Endometrium (tissue), 2 donors: ENCODE results near the gene C22orf42.
"Not testable (repeated sequence)": the region's sequence is repeated elsewhere in the genome, so short reads cannot be mapped to it uniquely, and the experiment has no call there.

Experiments
- FAIRE-seq: peaks from 2 replicates; lab custom pipeline; 2012; peaks lifted over from hg19 to GRCh38; lab: Jason Lieb, UNC
- donor health status: control.
- donor health status: control.

C22orf42 gene, protein sequence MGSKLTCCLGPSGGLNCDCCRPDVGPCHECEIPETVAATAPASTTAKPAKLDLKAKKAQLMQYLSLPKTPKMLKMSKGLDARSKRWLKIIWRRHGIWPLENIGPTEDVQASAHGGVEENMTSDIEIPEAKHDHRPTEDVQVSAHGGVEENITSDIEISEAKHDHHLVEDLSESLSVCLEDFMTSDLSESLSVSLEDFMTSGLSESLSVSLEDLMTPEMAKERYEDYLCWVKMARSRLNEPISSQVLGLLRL

GRCh38 chr22:32158712-32159533, at the start of gene C22orf42:
Gene C22orf42 (minus strand): TSS chr22:32159303. CDS start chr22:32159215, 88 bp downstream.
- no peak for FAIRE-seq

- FAIRE-seq: no peak
Measured at GRCh38 chr22:32208681-32209080, 49.6 kb upstream of the C22orf42 start.

- FAIRE-seq: no peak
Measured at GRCh38 chr22:32207971-32208480, 48.9 kb upstream of the C22orf42 start.

DNA sequence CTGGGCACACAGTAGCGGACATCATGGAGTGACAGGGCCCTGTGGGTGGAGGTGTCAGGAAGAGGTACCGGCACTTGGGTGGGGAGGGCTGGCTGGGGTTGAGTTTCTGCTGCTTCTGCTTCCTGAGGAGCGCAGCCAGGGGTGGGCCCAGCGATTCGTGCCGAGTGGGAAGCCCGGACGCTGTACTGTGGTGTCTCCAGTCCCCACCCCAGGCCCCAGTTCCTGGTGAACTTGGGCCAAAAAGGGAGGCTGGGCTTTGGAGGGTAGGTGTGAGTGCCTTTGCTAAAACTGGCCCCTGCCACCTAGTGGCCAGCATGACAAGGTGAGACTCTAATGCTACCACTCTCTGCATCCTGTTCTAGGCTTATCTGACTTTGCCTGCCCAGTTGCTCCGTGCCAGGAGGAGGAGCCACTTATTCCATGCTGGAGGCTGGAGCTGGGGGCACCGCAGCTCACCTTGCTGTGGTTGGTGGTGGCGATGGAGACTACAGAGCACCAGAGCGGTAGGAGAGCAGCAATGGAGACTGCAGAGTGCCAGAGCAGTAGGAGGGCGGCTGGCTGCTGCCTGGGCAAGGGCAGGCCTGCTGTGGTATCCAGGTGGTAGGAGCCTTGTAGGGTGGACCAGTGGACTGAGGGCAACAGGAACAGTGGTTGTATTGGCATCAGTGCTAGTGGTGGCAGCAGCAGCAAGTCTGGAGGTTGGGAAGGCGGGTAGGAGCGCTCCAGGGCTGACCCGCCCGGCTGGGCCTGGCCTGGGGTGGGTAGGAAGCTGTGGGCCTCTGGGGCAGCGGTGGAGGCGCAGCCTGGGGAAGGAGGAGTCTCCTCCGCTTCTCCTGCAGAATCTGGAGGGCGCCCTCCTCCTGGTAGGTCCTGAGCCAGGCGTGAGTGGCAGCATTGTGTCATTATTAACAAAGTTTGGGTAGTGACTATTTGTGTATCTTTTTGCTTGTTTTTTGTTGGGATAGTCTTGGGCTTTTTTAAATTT, 48.0 kb upstream of the C22orf42 start:
- no peak for FAIRE-seq

GRCh38 chr22:32205974-32206773, 47.1 kb upstream of the C22orf42 start:
- no peak for FAIRE-seq

DNA sequence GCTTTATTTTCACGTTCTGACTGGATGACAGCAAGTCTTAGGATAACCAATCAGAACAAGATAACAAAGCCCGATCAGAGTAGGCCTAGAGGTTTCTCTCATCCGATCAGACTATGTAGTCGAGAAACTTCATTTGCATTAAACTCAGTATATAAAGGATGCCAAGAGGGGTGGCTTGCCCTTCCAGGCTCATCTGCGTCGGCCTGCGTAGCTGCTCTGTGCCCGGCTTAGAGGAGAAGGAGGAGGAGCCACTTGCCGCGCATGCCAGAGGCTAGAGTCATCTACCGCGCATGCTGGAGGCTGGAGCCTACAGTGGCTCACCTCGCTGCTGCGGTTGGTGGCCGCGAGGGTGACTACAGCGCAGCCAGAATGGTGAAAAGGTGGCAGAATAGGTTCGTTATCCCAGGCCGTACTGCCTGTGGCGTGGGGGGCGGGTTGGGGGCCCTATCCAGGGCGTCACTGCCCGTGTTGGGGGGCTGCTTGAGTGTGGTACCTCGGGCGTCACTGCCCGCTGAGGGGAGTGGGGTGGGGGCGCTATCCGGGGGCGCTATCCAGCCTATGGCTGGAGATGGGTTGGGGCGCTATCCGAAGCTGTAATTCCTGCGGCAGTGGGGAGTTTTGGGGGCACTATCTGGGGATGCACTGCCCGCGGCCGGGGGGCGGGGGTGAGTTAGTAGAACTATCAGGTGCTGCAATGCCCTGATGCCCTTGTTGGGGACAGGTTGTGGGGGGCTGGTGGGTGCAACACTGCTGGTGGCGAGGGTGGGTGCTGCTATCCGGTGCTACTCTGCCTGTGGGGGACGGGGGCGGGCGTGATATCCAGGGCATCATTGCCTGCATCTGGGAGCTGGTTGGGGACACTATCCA, 46.0 kb upstream of the C22orf42 start, which contains the start of gene RFPL2:
RFPL2 (minus strand) TSS at position 218 of the 867 bp plus-strand sequence. CDS start 2,622 bp downstream, outside the sequence.
- FAIRE-seq: no peak

DNA sequence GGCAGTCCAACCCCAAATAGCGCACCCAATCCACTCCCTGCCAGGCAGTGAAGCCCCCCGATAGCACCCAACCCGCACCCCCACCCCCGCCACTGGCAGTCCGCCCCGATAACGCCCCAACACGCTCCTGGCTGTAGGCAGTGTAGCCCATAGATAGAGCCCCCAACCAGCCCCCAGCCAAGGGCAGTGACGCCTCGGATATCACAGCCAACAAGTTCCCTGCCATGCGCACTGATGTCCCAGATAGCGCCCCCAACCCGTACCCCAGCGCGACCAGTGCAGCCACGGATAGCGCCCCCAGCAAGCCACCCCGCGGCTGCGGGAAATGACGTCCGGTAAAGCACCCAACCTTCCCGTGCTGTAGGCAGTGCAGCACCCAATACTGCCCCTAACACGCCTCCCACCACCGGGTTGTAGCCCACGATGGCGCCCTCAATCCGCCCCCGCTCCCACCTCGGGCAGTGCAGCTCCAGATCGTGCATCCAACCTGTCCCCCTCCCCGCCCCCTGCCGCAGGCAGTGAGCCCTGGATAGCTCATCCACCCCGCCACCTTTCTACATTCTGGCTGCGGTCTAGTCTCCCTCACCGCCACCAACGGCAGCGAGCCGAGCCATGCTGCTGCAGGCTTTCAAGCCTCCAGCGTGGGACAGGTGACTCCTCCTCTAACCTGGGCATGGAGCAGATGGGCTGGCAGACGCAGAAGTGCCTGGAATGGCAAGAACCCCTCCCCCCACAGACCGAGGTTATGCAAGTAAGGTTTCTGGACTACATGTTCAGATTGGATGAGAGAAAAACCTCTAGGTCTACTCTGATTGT, 45.1 kb upstream of the C22orf42 start:
- FAIRE-seq: no peak

DNA sequence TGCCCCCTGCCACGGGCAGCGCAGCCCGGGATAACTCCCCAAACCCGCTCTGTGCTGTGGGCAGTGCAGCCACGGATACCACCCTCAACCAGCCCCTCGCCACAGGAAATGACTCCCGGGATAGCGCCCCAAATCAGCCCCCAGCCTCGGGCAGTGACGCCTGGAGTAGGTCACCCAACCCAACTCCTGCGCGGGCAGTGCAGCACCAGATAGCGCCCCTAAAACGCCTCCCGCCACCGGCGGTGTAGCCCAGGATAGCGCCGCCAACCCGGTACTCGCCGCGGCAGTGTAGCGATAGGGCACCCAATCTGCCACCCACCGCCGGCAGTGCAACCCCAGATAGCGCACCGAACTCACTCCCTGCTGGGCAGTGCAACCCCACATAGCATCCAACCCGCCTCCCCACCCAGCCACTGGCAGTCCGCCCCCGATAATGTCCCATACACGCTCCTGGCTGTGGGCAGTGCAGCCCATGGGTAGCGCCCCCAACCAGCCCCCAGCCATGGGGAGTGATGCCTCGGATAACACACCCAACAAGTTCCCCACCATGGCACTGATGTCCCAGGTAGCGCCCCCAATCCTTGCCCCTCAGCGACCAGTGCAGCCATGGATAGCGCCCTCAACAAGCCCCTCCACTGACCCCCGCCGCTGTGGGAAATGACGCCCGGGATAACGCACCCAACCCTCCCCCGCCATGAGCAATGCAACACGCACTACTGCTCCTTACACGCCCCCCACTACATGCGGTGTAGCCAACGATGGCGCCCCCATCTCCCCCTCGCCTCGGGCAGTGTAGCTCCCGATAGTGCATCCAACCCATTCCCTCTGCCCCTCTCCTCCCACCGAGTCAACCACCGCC, 44.3 kb upstream of the C22orf42 start:
- FAIRE-seq: no peak

- no peak for FAIRE-seq
Measured at GRCh38 chr22:32202539-32203180, 43.6 kb upstream of the C22orf42 start.

DNA sequence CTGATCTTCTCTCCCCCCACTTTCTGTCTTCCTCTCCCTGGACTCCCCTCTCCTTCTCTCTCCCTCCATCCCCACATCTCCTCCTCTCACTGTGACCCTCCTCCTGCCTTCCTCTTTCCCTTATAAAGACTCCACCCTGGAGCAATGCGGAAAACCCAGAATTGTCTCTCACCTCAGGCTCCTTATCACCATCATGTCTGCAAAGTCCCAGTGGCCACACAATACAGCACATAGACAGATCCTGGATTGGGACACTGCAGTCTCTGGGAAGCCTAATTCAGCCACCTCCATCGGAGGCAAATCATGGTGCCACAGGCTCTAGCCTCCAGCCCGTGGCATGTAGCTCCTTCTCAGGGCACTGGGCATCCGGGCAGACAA, 43.0 kb upstream of the C22orf42 start:
- no peak for FAIRE-seq

DNA sequence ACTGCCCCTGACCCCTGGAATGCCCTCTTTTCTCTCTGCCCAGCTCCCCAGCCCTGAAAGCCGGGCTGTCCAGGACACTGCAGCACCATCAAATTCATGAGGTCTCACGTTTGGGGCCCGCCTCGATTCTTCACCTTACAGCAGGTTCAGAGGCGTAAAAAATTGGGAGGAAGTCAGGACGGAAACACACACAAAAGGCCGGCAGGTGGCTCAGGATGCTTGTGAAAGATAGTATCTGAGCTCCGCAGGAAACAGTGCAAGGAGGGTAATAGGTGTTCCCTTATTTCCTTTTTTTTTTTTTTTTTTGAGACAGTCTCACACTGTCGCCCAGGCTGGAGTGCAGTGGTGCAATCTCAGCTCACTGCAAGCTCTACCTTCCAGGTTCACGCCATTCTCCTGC, 41.6 kb upstream of the C22orf42 start:
- FAIRE-seq: no peak

- FAIRE-seq: no peak
Measured at GRCh38 chr22:32199961-32200360, 40.9 kb upstream of the C22orf42 start.

DNA sequence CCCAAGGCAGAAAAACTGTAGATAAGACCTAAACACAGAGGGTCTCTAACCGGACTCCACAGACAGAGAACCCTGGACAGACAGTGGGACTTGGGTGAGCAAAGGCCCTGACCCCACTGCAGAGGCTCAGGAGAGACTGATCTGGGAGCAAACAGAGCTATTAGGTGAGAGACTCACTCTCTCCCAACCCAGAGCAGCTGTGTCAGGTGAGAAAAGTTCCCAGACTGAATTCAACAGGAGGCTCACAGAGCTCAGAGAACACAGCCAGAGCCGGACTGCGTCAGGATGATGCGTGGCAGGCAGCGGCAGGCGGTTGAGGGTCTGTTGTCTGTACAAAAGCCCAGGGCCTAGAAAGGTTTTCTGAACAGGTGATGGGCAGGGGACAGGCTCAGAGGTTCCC, 40.2 kb upstream of the C22orf42 start:
- no peak for FAIRE-seq

GRCh38 chr22:32197553-32198226, 38.6 kb upstream of the C22orf42 start:
- not testable (repeated sequence) for FAIRE-seq

DNA sequence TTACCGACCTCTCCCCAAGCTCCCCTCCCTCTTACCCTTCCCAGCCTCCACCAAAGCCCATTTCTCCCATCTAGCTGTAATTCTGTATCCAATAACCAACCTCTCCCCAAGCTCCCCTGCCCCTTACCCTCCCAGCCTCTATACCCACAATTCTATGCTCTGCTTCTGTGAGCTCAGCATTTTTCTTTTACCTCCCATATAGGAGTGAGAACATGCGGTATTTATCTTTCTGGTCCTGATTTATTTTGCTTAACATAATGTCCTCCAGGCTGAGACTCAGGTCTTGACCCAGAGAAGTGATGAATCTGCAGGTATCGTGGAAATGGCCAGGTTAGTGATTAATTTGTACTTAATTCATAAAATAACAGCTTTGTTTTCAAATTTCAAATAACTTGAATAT, 36.8 kb upstream of the C22orf42 start:
- not testable (repeated sequence) for FAIRE-seq

GRCh38 chr22:32193346-32193745, 34.2 kb upstream of the C22orf42 start:
- FAIRE-seq: not testable (repeated sequence)

GRCh38 chr22:32191021-32191420, 31.9 kb upstream of the C22orf42 start:
- not testable (repeated sequence) for FAIRE-seq
